HepG2 (cell line): ENCODE results near the gene NKAIN2. TPM values are rescaled to one million over a fixed set of nuclear protein-coding genes. Genes with fewer than 3 reads are reported as not detected.

Source experiments
- ATAC-seq: fragments of 200-7000 bp; cut with Tn5 transposase; 3 replicates; pipeline ENCODE4 v1.9.1; 2020; ENCODE audit warnings: mild to moderate bottlenecking, moderate library complexity
- BruUV-seq: library from RNA; stranded (reverse); fragments of 400-500 nt; replicated peaks from 2 replicates; lab custom pipeline; 2021; lab: Mats Ljungman, UMichigan
- CTCF ChIA-PET: fragments of 300-600 bp; formaldehyde crosslinking; extraction: SDS; loops from one replicate; lab custom pipeline; 2021; ENCODE audit warnings: low total read pairs, inconsistent platforms, low intra/inter-chr PET ratio; lab: Yijun Ruan, JAX
- POLR2A ChIA-PET: fragments of 350-600 bp; sonication (Branson Sonifier 250); formaldehyde crosslinking; loops from one replicate; lab custom pipeline; 2020; ENCODE audit warnings: antibody characterized with exemption, inconsistent platforms; lab: Yijun Ruan, JAX
- DNase-seq: peaks from one replicate; pipeline ENCODE4 v3.0.0-alpha.2; 2015; ENCODE audit warnings: low spot score
- FAIRE-seq: peaks from 3 replicates; lab custom pipeline; 2011; peaks lifted over from hg19 to GRCh38; lab: Jason Lieb, UNC
- H2AFZ ChIP-seq: one replicate; pipeline ENCODE4 v1.6.1; 2011; ENCODE audit warnings: low read length, inconsistent platforms
- H3K27ac ChIP-seq: fragments of 300-600 bp; 3 replicates; pipeline ENCODE4 v1.8.0; 2011; ENCODE audit warnings: mixed run types, mild to moderate bottlenecking, mixed read lengths, low read length, inconsistent platforms; ENCODE audit not compliant: insufficient read depth; ENCODE audit errors: extremely low read length
- H3K27me3 ChIP-seq, 2 experiments: fragments of 200-600 bp in 1 of 2; 2 replicates in 1 of 2; 3 replicates in 1 of 2; pipeline versions ENCODE4 v1.6.0 to v1.8.0; 2011; ENCODE audit warnings: low read length in 2 of 2, mild to moderate bottlenecking in 2 of 2, moderate library complexity in 2 of 2, inconsistent platforms in 1 of 2; ENCODE audit not compliant: insufficient read depth in 2 of 2, control insufficient read depth in 1 of 2
- H3K36me3 ChIP-seq, 2 experiments: fragments of 200-600 bp in 1 of 2; replicated peaks in 1 of 2; 2 replicates in 1 of 2; 3 replicates in 1 of 2; pipeline versions ENCODE4 v1.5.1 to v1.8.0; 2011; ENCODE audit warnings: low read length in 2 of 2, inconsistent platforms in 1 of 2; ENCODE audit not compliant: insufficient read depth in 2 of 2, control insufficient read depth in 1 of 2
- H3K4me1 ChIP-seq: 2 replicates; pipeline ENCODE4 v1.5.1; 2012; ENCODE audit warnings: low read length, inconsistent platforms; ENCODE audit not compliant: insufficient read depth
- H3K4me2 ChIP-seq: 2 replicates; pipeline ENCODE4 v1.6.0; 2011; ENCODE audit warnings: low read depth, low read length, inconsistent platforms
- H3K4me3 ChIP-seq, 3 experiments: fragments of 200-600 bp in 1 of 3; sonication (generic), shearing (Covaris generic) in 1 of 3; replicated peaks in 1 of 3; 2 replicates each; pipeline ENCODE4 v1.5.1; 2011 to 2016; ENCODE audit warnings: low read length in 3 of 3, inconsistent platforms in 2 of 3, low read depth in 2 of 3, mild to moderate bottlenecking in 2 of 3, control low read depth in 1 of 3, mixed read lengths in 1 of 3; ENCODE audit not compliant: insufficient read depth in 1 of 3
- H3K79me2 ChIP-seq: one replicate; pipeline ENCODE4 v1.6.1; 2011; ENCODE audit warnings: low read length, inconsistent platforms; ENCODE audit not compliant: insufficient read depth
- H3K9ac ChIP-seq: 2 replicates; pipeline ENCODE4 v1.6.0; 2011; ENCODE audit warnings: mild to moderate bottlenecking, low read depth, low read length, inconsistent platforms; ENCODE audit not compliant: insufficient read depth
- H3K9me3 ChIP-seq: 2 replicates; pipeline ENCODE4 v1.5.1; 2012; ENCODE audit warnings: mild to moderate bottlenecking, low read length
- H4K20me1 ChIP-seq: 2 replicates; pipeline ENCODE4 v1.6.0; 2011; ENCODE audit warnings: inconsistent platforms, mild to moderate bottlenecking, low read length, moderate library complexity; ENCODE audit not compliant: insufficient read depth
- AGO1 ChIP-seq: fragments of 200-400 bp; formaldehyde crosslinking; IDR thresholded peaks from 2 replicates; pipeline ENCODE4 v1.6.1; 2017; ENCODE audit warnings: mild to moderate bottlenecking, low read depth, low read length, moderate library complexity; ENCODE audit not compliant: poor library complexity, severe bottlenecking
- KAT8 ChIP-seq: IDR thresholded peaks from 2 replicates; pipeline ENCODE4 v1.6.1; 2016; ENCODE audit warnings: missing genetic modification reagents, missing compliant biosample characterization
- REPIN1 ChIP-seq: sonication (generic); formaldehyde crosslinking; IDR thresholded peaks from 2 replicates; pipeline ENCODE4 v1.8.0; 2022; ENCODE audit warnings: missing genetic modification reagents, low read depth, mild to moderate bottlenecking, borderline replicate concordance
- RXRB ChIP-seq: IDR thresholded peaks from 2 replicates; pipeline ENCODE4 v1.6.1; 2016; ENCODE audit warnings: borderline replicate concordance, missing genetic modification reagents, missing compliant biosample characterization
- SUZ12 ChIP-seq: fragments of 150-350 bp; IDR thresholded peaks from 2 replicates; pipeline ENCODE4 v1.6.1; 2014; ENCODE audit warnings: low read depth, low read length
- TOE1 ChIP-seq: sonication (generic); formaldehyde crosslinking; IDR thresholded peaks from 2 replicates; pipeline ENCODE4 v1.4.0; 2020; ENCODE audit warnings: mild to moderate bottlenecking, missing genetic modification reagents
- ZNF20 ChIP-seq: sonication (generic); formaldehyde crosslinking; IDR thresholded peaks from 2 replicates; pipeline ENCODE4 v1.4.0; 2020; ENCODE audit warnings: mild to moderate bottlenecking, moderate library complexity, missing genetic modification reagents
- ZNF274 ChIP-seq: sonication (generic); formaldehyde crosslinking; IDR thresholded peaks from 2 replicates; pipeline ENCODE4 v1.5.1; 2020; ENCODE audit warnings: mild to moderate bottlenecking, missing genetic modification reagents
- ZNF496 ChIP-seq: sonication (generic); formaldehyde crosslinking; IDR thresholded peaks from 2 replicates; pipeline ENCODE4 v1.8.1; 2023; ENCODE audit warnings: mild to moderate bottlenecking, moderate library complexity, missing genetic modification reagents; ENCODE audit not compliant: insufficient replicate concordance
- WGBS: methylation state at CpG from one replicate; pipeline ENCODE4 v1.1.6; 2017; ENCODE audit warnings: low lambda C conversion rate; 5-methylcytosine and 5-hydroxymethylcytosine counted together
- in situ Hi-C: cut with HindIII; loops from 2 replicates; pipeline ENCODE4 v1.10.0; 2017; ENCODE audit warnings: low pct_unique_long_range_greater_than_20kb; ENCODE audit not compliant: extremely low pct_ligation_motif_present
- intact Hi-C: fragments of 100-400 bp; cut with micrococcal nuclease; formaldehyde crosslinking; loops from one replicate; pipeline ENCODE4 v1.10.0; 2022; ENCODE audit not compliant: unreplicated experiment
- polyA plus RNA-seq, 8 experiments: library from polyadenylated mRNA; depleted of rRNA in 3 of 8; stranded (reverse) in 7 of 8; unstranded in 1 of 8; fragments of >200 nt; fragmentation: Illumina TruSeq in 4 of 8; extraction: Trizol in 4 of 8; gene quantifications; 2 replicates each; pipeline versions ENCODE4 v1.2.1 to v1.2.3, GENCODE V29; 2011 to 2016; ENCODE audit warnings: low read depth in 4 of 8, missing spikeins in 1 of 8, mixed read lengths in 1 of 8; ENCODE audit not compliant: insufficient read depth in 1 of 8
- total RNA-seq, 5 experiments: library from RNA; depleted of rRNA; stranded (reverse); fragments of >200 nt; fragmentation: Illumina TruSeq; extraction: Trizol; gene quantifications; 2 replicates each; pipeline ENCODE4 v1.2.3, GENCODE V29; 2016; ENCODE audit warnings: low read depth in 1 of 5
- TF ChIP-seq, protein P1 (sequence below): sonication (generic); formaldehyde crosslinking; IDR thresholded peaks from 2 replicates; pipeline ENCODE4 v1.5.0; 2020; ENCODE audit warnings: missing genetic modification reagents
- TF ChIP-seq, protein P2 (sequence below): sonication (generic); formaldehyde crosslinking; IDR thresholded peaks from 2 replicates; pipeline ENCODE4 v1.4.0; 2020; ENCODE audit warnings: mild to moderate bottlenecking, missing genetic modification reagents
- TF ChIP-seq, protein P3 (sequence below): sonication (generic); formaldehyde crosslinking; IDR thresholded peaks from 2 replicates; pipeline ENCODE4 v1.5.1; 2020; ENCODE audit warnings: mild to moderate bottlenecking, missing genetic modification reagents, moderate library complexity

The NKAIN2 gene
- total and polyA plus RNA-seq, 2 of the 13 experiments (the other 11 are each of a cell fraction or from before 2014, with no cell fraction given): not detected

DNA sequence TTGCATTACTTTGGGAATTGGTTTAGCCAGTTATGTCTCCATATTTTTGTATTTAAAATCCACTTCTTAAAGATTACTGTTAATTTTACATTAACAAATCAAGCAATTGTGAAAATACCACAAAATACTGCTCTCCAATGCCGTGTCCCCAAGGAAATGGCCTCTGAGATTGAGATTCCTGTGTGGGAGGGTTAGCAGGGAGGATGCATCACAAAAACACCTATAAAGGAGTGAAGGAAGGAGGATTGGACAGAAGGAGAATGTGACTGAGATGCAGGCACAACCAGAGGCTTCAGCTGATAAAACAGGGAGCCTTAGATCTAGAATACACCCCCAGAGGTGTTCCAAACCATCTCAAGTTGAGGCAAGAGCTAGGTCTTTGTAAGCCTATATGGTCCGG, 34.2 kb upstream of the NKAIN2 start:
- Histone ChIP-seq H3K4me1 (no peaks in the 10 kb centered on the region), H2AFZ (no peak overlapping the region), H3K4me3 (no peak overlapping the region), H3K4me2 (no peak overlapping the region), H3K27me3 (no peaks in the 10 kb centered on the region), H3K27ac (no peak overlapping the region), H3K36me3 (no peaks in the 10 kb centered on the region), H3K9ac (no peak overlapping the region), H3K79me2 (no peaks in the 10 kb centered on the region), H4K20me1 (no peaks in the 10 kb centered on the region), H3K9me3 (no peaks in the 10 kb centered on the region)
- POLR2A ChIA-PET: no interaction called here
- CTCF ChIA-PET: no interaction called here
- FAIRE-seq: no peak
- no TSS peak for BruUV-seq
- no peak for ATAC-seq
- intact Hi-C loops: no loop called here
- in situ Hi-C loops: no loop called here
- 0% methylated on average over 1 of the region's 2 CpGs for WGBS
- no peak for DNase-seq
- TF ChIP-seq TOE1 (CRISPR knock-in tag) (no peak), ZNF274 (no peak), ZNF20 (CRISPR knock-in tag) (no peak), AGO1 (no peak), KAT8 (CRISPR knock-in tag) (no peak), ZNF496 (CRISPR knock-in tag) (no peak), SUZ12 (no peak), REPIN1 (CRISPR knock-in tag) (no peak), RXRB (CRISPR knock-in tag) (no peak)
- TF ChIP-seq, protein P1, sequence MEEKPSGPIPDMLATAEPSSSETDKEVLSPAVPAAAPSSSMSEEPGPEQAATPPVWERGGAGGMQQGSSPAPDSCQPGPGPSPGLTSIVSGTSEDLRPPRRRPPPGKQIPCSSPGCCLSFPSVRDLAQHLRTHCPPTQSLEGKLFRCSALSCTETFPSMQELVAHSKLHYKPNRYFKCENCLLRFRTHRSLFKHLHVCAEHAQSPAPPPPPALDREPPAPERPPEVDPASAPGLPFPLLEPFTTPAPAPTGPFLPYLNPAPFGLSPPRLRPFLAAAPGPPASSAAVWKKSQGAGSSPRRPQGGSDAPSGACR (CRISPR knock-in tag): no peak
- TF ChIP-seq, protein P2, sequence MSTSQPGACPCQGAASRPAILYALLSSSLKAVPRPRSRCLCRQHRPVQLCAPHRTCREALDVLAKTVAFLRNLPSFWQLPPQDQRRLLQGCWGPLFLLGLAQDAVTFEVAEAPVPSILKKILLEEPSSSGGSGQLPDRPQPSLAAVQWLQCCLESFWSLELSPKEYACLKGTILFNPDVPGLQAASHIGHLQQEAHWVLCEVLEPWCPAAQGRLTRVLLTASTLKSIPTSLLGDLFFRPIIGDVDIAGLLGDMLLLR (CRISPR knock-in tag): no peak
- TF ChIP-seq, protein P3, sequence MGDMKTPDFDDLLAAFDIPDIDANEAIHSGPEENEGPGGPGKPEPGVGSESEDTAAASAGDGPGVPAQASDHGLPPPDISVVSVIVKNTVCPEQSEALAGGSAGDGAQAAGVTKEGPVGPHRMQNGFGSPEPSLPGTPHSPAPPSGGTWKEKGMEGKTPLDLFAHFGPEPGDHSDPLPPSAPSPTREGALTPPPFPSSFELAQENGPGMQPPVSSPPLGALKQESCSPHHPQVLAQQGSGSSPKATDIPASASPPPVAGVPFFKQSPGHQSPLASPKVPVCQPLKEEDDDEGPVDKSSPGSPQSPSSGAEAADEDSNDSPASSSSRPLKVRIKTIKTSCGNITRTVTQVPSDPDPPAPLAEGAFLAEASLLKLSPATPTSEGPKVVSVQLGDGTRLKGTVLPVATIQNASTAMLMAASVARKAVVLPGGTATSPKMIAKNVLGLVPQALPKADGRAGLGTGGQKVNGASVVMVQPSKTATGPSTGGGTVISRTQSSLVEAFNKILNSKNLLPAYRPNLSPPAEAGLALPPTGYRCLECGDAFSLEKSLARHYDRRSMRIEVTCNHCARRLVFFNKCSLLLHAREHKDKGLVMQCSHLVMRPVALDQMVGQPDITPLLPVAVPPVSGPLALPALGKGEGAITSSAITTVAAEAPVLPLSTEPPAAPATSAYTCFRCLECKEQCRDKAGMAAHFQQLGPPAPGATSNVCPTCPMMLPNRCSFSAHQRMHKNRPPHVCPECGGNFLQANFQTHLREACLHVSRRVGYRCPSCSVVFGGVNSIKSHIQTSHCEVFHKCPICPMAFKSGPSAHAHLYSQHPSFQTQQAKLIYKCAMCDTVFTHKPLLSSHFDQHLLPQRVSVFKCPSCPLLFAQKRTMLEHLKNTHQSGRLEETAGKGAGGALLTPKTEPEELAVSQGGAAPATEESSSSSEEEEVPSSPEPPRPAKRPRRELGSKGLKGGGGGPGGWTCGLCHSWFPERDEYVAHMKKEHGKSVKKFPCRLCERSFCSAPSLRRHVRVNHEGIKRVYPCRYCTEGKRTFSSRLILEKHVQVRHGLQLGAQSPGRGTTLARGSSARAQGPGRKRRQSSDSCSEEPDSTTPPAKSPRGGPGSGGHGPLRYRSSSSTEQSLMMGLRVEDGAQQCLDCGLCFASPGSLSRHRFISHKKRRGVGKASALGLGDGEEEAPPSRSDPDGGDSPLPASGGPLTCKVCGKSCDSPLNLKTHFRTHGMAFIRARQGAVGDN (CRISPR knock-in tag): no peak
